Endothelial cell of umbilical vein (primary cell): ENCODE data around the gene TMCC2. TPM values are rescaled to one million over a fixed set of nuclear protein-coding genes. Genes with fewer than 3 reads are reported as not detected.

Experiments used
- BruUV-seq: library from RNA; stranded (reverse); fragments of 400-500 nt; replicated peaks from 2 replicates; lab custom pipeline; 2021; lab: Mats Ljungman, UMichigan
- CTCF ChIA-PET: fragments of 300-600, 350-600 bp; sonication (Branson Sonifier 250); formaldehyde crosslinking; loops from one replicate; lab custom pipeline; 2021; ENCODE audit warnings: antibody characterized with exemption, inconsistent platforms; lab: Charles Lee
- POLR2A ChIA-PET: fragments of 300-600, 350-600 bp; sonication (Branson Sonifier 250); formaldehyde crosslinking; loops from one replicate; lab custom pipeline; 2021; ENCODE audit warnings: antibody characterized with exemption, inconsistent platforms; lab: Charles Lee
- DNase-seq: peaks from one replicate; pipeline ENCODE4 v3.0.0-alpha.2; 2011; ENCODE audit warnings: low read depth, low spot score
- FAIRE-seq: peaks from 2 replicates; lab custom pipeline; 2011; peaks lifted over from hg19 to GRCh38; lab: Jason Lieb, UNC
- H2AFZ ChIP-seq: 2 replicates; pipeline ENCODE4 v1.6.0; 2012; ENCODE audit warnings: low read depth, low read length, control low read depth, inconsistent platforms
- H3K27ac ChIP-seq: 2 replicates; pipeline ENCODE4 v1.5.1; 2011; ENCODE audit warnings: low read depth, mild to moderate bottlenecking, control low read depth, low read length, moderate library complexity; ENCODE audit not compliant: insufficient read depth
- H3K27me3 ChIP-seq, 2 experiments: 2 replicates each; pipeline versions ENCODE4 v1.6.0 to v1.6.1; 2011; ENCODE audit warnings: low read length in 2 of 2, mixed read lengths in 1 of 2; ENCODE audit not compliant: control insufficient read depth in 2 of 2, insufficient read depth in 2 of 2
- H3K36me3 ChIP-seq, 2 experiments: 2 replicates in 1 of 2; 3 replicates in 1 of 2; pipeline ENCODE4 v1.5.1; 2011; ENCODE audit warnings: low read length in 2 of 2, mild to moderate bottlenecking in 1 of 2, moderate library complexity in 1 of 2; ENCODE audit not compliant: control insufficient read depth in 2 of 2, insufficient read depth in 2 of 2; ENCODE audit errors: extremely low read depth in 1 of 2
- H3K4me1 ChIP-seq: 3 replicates; pipeline ENCODE4 v1.5.1; 2011; ENCODE audit warnings: mild to moderate bottlenecking, low read length; ENCODE audit not compliant: control insufficient read depth, insufficient read depth; ENCODE audit errors: extremely low read depth
- H3K4me2 ChIP-seq: 2 replicates; pipeline ENCODE4 v1.6.1; 2011; ENCODE audit warnings: low read length, control low read depth, mixed read lengths; ENCODE audit not compliant: insufficient read depth
- H3K4me3 ChIP-seq, 3 experiments: fragments of 200-600 bp in 1 of 3; sonication (generic), shearing (Covaris generic) in 1 of 3; replicated peaks in 1 of 3; 2 replicates each; pipeline ENCODE4 v1.5.1; 2011 to 2016; ENCODE audit warnings: control low read depth in 3 of 3, low read length in 3 of 3, mild to moderate bottlenecking in 2 of 3, inconsistent platforms in 1 of 3, low read depth in 1 of 3, moderate library complexity in 1 of 3; ENCODE audit not compliant: insufficient read depth in 1 of 3
- H3K79me2 ChIP-seq: 2 replicates; pipeline ENCODE4 v1.6.0; 2012; ENCODE audit warnings: low read length, inconsistent platforms; ENCODE audit not compliant: control insufficient read depth, insufficient read depth
- H3K9ac ChIP-seq: replicated peaks from 2 replicates; pipeline ENCODE3; 2011; ENCODE audit warnings: low read length, control low read depth; ENCODE audit not compliant: insufficient read depth; ENCODE audit errors: extremely low read depth
- H3K9me1 ChIP-seq: replicated peaks from 3 replicates; pipeline ENCODE4 v1.6.0; 2011; ENCODE audit warnings: mild to moderate bottlenecking, low read length; ENCODE audit not compliant: control insufficient read depth, insufficient read depth; ENCODE audit errors: extremely low read depth
- H3K9me3 ChIP-seq: replicated peaks from 2 replicates; pipeline ENCODE4 v1.5.1; 2012; ENCODE audit warnings: low read length, inconsistent platforms; ENCODE audit not compliant: control insufficient read depth, insufficient read depth
- H4K20me1 ChIP-seq: replicated peaks from 2 replicates; pipeline ENCODE3; 2011; ENCODE audit warnings: mild to moderate bottlenecking, low read length; ENCODE audit not compliant: control insufficient read depth, insufficient read depth; ENCODE audit errors: extremely low read depth
- EZH2 ChIP-seq: IDR thresholded peaks from 2 replicates; pipeline ENCODE4 v1.6.1; 2012; ENCODE audit warnings: borderline replicate concordance, low read depth, mild to moderate bottlenecking, moderate library complexity, low read length, inconsistent platforms; ENCODE audit not compliant: severe bottlenecking
- FOS ChIP-seq: IDR thresholded peaks from 2 replicates; pipeline ENCODE4 v1.6.1; 2011; ENCODE audit warnings: mild to moderate bottlenecking, low read length, moderate library complexity, borderline replicate concordance; ENCODE audit not compliant: insufficient read depth
- GATA2 ChIP-seq: IDR thresholded peaks from 2 replicates; pipeline ENCODE4 v1.7.0; 2011; ENCODE audit warnings: low read depth, mild to moderate bottlenecking, moderate library complexity, mixed read lengths, low read length; ENCODE audit not compliant: insufficient read length, insufficient read depth
- JUN ChIP-seq: IDR thresholded peaks from 2 replicates; pipeline ENCODE4 v1.6.1; 2011; ENCODE audit warnings: borderline replicate concordance, low read depth; ENCODE audit not compliant: insufficient read length, insufficient read depth
- MYC ChIP-seq: IDR thresholded peaks from one replicate; pipeline ENCODE4 v1.6.1; 2011; ENCODE audit warnings: mild to moderate bottlenecking, low read depth, low read length
- POLR2A ChIP-seq: IDR thresholded peaks from 2 replicates; pipeline ENCODE4 v1.6.1; 2012; ENCODE audit warnings: low read depth, mild to moderate bottlenecking, control low read depth, low read length
- POLR2AphosphoS5 ChIP-seq: IDR thresholded peaks from 2 replicates; pipeline ENCODE4 v1.6.1; 2012; ENCODE audit warnings: low read depth, mild to moderate bottlenecking, control low read depth, low read length, moderate library complexity; ENCODE audit not compliant: insufficient read depth
- dilution Hi-C: fragments of 300-500 bp; cut with MboI; formaldehyde crosslinking; loops from one replicate; pipeline ENCODE4 v1.15.0; 2019; ENCODE audit warnings: low sequenced_read_pairs; ENCODE audit not compliant: extremely low pct_ligation_motif_present
- intact Hi-C: fragments of 100-400 bp; cut with micrococcal nuclease; formaldehyde crosslinking; loops from one replicate; pipeline ENCODE4 v1.10.0; 2022
- polyA plus RNA-seq, 4 experiments: library from polyadenylated mRNA; depleted of rRNA in 3 of 4; stranded (reverse) in 3 of 4; unstranded in 1 of 4; fragments of >200 nt; gene quantifications; 2 replicates each; pipeline versions ENCODE4 v1.2.1 to v1.2.3, GENCODE V29; 2011 to 2012; ENCODE audit warnings: missing spikeins in 1 of 4
- total RNA-seq: library from RNA; stranded (reverse); gene quantifications from 2 replicates; pipeline ENCODE4 v1.2.3, GENCODE V29; 2021
- TF ChIP-seq, protein P1 (sequence below): IDR thresholded peaks from 2 replicates; pipeline ENCODE4 v1.6.1; 2011; ENCODE audit not compliant: insufficient read depth, insufficient read length
- TF ChIP-seq, protein P2 (sequence below), 2 donors: IDR thresholded peaks; 1 replicate in 1 of 2; 2 replicates in 1 of 2; pipeline ENCODE4 v1.5.1; 2011; ENCODE audit warnings: low read length in 2 of 2, mild to moderate bottlenecking in 2 of 2, moderate library complexity in 2 of 2, control low read depth in 1 of 2, inconsistent platforms in 1 of 2, low read depth in 1 of 2; ENCODE audit not compliant: insufficient read depth in 1 of 2; ENCODE audit errors: extremely low read depth in 1 of 2

Gene TMCC2
- total and polyA plus RNA-seq, 2 donors (not counting 3 experiments of a cell fraction or from before 2014, with no cell fraction given): 2.0 to 2.1 TPM

DNA sequence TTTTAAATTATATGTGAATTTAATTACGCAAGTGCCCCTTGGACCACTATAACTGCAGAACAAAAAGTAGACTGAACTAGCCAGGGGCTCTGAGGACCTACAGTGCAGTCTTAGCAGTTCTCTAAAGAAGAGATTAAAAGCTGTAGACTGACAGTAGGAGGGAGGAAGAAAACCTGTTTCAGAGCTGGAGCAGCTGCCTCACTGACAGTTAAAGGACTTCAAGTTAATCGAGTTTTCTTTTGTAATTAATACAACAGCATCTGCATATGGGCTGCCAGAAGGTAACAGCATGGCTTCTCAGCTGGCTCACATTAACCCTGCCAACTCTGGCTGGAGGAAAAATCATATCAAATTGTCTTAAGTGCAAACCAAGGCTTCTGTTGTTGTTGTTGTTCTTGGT lies 36.1 kb upstream of the TMCC2 start:
- intact Hi-C loops: no loop called here
- DNase-seq (no peak), FAIRE-seq (peak; percentile 12)
- dilution Hi-C loops: no loop called here
- CTCF ChIA-PET: no interaction called here
- Histone ChIP-seq H3K27ac (no peak overlapping the region), H3K79me2 (no peaks in the 10 kb centered on the region), H3K4me1 (no peaks in the 10 kb centered on the region), H3K9ac (no peak overlapping the region), H3K4me2 (no peak overlapping the region), H2AFZ (no peak overlapping the region), H3K9me3 (no peaks in the 10 kb centered on the region), H3K36me3 (peaks cover 3% of the 10 kb centered on the region in 2 experiments), H3K9me1 (no peaks in the 10 kb centered on the region), H3K27me3 (no peaks in the 10 kb centered on the region), H3K4me3 (no peak overlapping the region), H4K20me1 (peaks cover 2% of the 10 kb centered on the region)
- BruUV-seq: no TSS peak
- POLR2A ChIA-PET: no interaction called here
- TF ChIP-seq FOS (no peak), POLR2A (no peak), MYC (no peak), GATA2 (no peak), EZH2 (no peak), POLR2AphosphoS5 (no peak), JUN (no peak)
- TF ChIP-seq, protein P1, sequence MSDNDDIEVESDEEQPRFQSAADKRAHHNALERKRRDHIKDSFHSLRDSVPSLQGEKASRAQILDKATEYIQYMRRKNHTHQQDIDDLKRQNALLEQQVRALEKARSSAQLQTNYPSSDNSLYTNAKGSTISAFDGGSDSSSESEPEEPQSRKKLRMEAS: no peak
- TF ChIP-seq, protein P2, sequence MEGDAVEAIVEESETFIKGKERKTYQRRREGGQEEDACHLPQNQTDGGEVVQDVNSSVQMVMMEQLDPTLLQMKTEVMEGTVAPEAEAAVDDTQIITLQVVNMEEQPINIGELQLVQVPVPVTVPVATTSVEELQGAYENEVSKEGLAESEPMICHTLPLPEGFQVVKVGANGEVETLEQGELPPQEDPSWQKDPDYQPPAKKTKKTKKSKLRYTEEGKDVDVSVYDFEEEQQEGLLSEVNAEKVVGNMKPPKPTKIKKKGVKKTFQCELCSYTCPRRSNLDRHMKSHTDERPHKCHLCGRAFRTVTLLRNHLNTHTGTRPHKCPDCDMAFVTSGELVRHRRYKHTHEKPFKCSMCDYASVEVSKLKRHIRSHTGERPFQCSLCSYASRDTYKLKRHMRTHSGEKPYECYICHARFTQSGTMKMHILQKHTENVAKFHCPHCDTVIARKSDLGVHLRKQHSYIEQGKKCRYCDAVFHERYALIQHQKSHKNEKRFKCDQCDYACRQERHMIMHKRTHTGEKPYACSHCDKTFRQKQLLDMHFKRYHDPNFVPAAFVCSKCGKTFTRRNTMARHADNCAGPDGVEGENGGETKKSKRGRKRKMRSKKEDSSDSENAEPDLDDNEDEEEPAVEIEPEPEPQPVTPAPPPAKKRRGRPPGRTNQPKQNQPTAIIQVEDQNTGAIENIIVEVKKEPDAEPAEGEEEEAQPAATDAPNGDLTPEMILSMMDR (IDR thresholded peaks at IDR 0.05; ENCODE audit: extremely low read depth in 1 of 2, insufficient read depth in 1 of 2, low read depth in 1 of 2, low read length in 2 of 2): no peak
